H9 (cell line): Measurements from ENCODE around the gene GALC. TPM values are rescaled to one million over a fixed set of nuclear protein-coding genes. Genes with fewer than 3 reads are reported as not detected.
A peak's percentile ranks its signal among the peaks of the same experiment; 100 is the strongest.

Source experiments
- DNase-seq: peaks from one replicate; pipeline ENCODE4 v3.0.0-alpha.2; 2017
- H2AFZ ChIP-seq: one replicate; pipeline ENCODE4 v1.6.1; 2013; ENCODE audit warnings: mild to moderate bottlenecking, low read length, control low read depth, moderate library complexity
- H2AK5ac ChIP-seq: 2 replicates; pipeline ENCODE4 v1.6.1; 2013; ENCODE audit warnings: low read length, control low read depth, mixed read lengths; ENCODE audit not compliant: insufficient read length
- H2BK120ac ChIP-seq: one replicate; pipeline ENCODE4 v1.6.1; 2013; ENCODE audit warnings: low read depth, mild to moderate bottlenecking, low read length, control low read depth, inconsistent platforms; ENCODE audit not compliant: poor library complexity, severe bottlenecking
- H2BK12ac ChIP-seq: 2 replicates; pipeline ENCODE4 v1.6.1; 2013; ENCODE audit warnings: low read length, control low read depth, mixed read lengths, low read depth; ENCODE audit not compliant: insufficient read length
- H2BK15ac ChIP-seq: 2 replicates; pipeline ENCODE4 v1.6.1; 2013; ENCODE audit warnings: low read depth, low read length, control low read depth
- H2BK20ac ChIP-seq: one replicate; pipeline ENCODE4 v1.6.1; 2013; ENCODE audit warnings: low read depth, mild to moderate bottlenecking, low read length, control low read depth, inconsistent platforms; ENCODE audit not compliant: poor library complexity, severe bottlenecking
- H2BK5ac ChIP-seq: 2 replicates; pipeline ENCODE4 v1.6.1; 2013; ENCODE audit warnings: low read length, control low read depth, mixed read lengths; ENCODE audit not compliant: insufficient read length
- H3K14ac ChIP-seq: 2 replicates; pipeline ENCODE4 v1.6.1; 2013; ENCODE audit warnings: low read length, control low read depth; ENCODE audit not compliant: insufficient read depth
- H3K18ac ChIP-seq: 2 replicates; pipeline ENCODE4 v1.6.1; 2013; ENCODE audit warnings: low read depth, mild to moderate bottlenecking, mixed read lengths, low read length, control low read depth; ENCODE audit not compliant: insufficient read length
- H3K23ac ChIP-seq: 2 replicates; pipeline ENCODE4 v1.6.1; 2013; ENCODE audit warnings: low read length, control low read depth, mixed read lengths, low read depth; ENCODE audit not compliant: insufficient read length
- H3K23me2 ChIP-seq: 2 replicates; pipeline ENCODE4 v1.6.1; 2013; ENCODE audit warnings: low read depth, mild to moderate bottlenecking, mixed read lengths, low read length, control low read depth; ENCODE audit not compliant: insufficient read length, poor library complexity, severe bottlenecking
- H3K27ac ChIP-seq: 2 replicates; pipeline ENCODE4 v1.5.1; 2013; ENCODE audit warnings: low read length, control low read depth, mixed read lengths, low read depth; ENCODE audit not compliant: insufficient read length
- H3K27me3 ChIP-seq: 2 replicates; pipeline ENCODE4 v1.6.1; 2013; ENCODE audit warnings: low read length, control low read depth, inconsistent platforms; ENCODE audit not compliant: insufficient read depth
- H3K4ac ChIP-seq: 2 replicates; pipeline ENCODE4 v1.6.1; 2013; ENCODE audit warnings: low read depth, mild to moderate bottlenecking, control low read depth, inconsistent platforms, low read length, moderate library complexity
- H3K4me1 ChIP-seq: 2 replicates; pipeline ENCODE4 v1.6.1; 2013; ENCODE audit warnings: low read length, control low read depth, inconsistent platforms; ENCODE audit not compliant: insufficient read depth
- H3K4me2 ChIP-seq: 2 replicates; pipeline ENCODE4 v1.6.1; 2013; ENCODE audit warnings: low read length, control low read depth, mixed read lengths; ENCODE audit not compliant: insufficient read length, insufficient read depth
- H3K56ac ChIP-seq: 2 replicates; pipeline ENCODE4 v1.6.1; 2013; ENCODE audit warnings: low read depth, mild to moderate bottlenecking, mixed read lengths, low read length, control low read depth; ENCODE audit not compliant: insufficient read length
- H3K79me1 ChIP-seq: 2 replicates; pipeline ENCODE4 v1.6.1; 2013; ENCODE audit warnings: low read depth, mild to moderate bottlenecking, moderate library complexity, low read length, control low read depth, inconsistent platforms; ENCODE audit not compliant: insufficient read depth, poor library complexity, severe bottlenecking
- H3K79me2 ChIP-seq: 2 replicates; pipeline ENCODE4 v1.6.1; 2013; ENCODE audit warnings: low read length, control low read depth, inconsistent platforms; ENCODE audit not compliant: insufficient read depth
- H3K9ac ChIP-seq: 2 replicates; pipeline ENCODE4 v1.6.1; 2013; ENCODE audit warnings: low read length, control low read depth, mixed read lengths; ENCODE audit not compliant: insufficient read length; ENCODE audit errors: extremely low read depth
- H3K9me3 ChIP-seq: one replicate; pipeline ENCODE4 v1.6.1; 2013; ENCODE audit warnings: low read depth, low read length, inconsistent platforms; ENCODE audit not compliant: control insufficient read depth
- H3T11ph ChIP-seq: one replicate; pipeline ENCODE4 v1.6.1; 2013; ENCODE audit warnings: mild to moderate bottlenecking, low read length, control low read depth, inconsistent platforms
- H4K20me1 ChIP-seq: one replicate; pipeline ENCODE4 v1.6.1; 2013; ENCODE audit not compliant: control insufficient read depth, insufficient read length, insufficient read depth
- H4K5ac ChIP-seq: 2 replicates; pipeline ENCODE4 v1.6.1; 2013; ENCODE audit warnings: low read depth, mild to moderate bottlenecking, mixed read lengths, low read length, control low read depth; ENCODE audit not compliant: insufficient read length
- H4K8ac ChIP-seq: replicated peaks from 2 replicates; pipeline ENCODE4 v1.6.1; 2013; ENCODE audit warnings: low read length, control low read depth, mixed read lengths, low read depth; ENCODE audit not compliant: insufficient read length
- H4K91ac ChIP-seq: 2 replicates; pipeline ENCODE4 v1.6.1; 2013; ENCODE audit warnings: low read depth, mild to moderate bottlenecking, moderate library complexity, mixed read lengths, low read length, control low read depth; ENCODE audit not compliant: insufficient read length
- H3K27ac Mint-ChIP-seq, 3 experiments: 2 replicates in 2 of 3; 3 replicates in 1 of 3; pipeline ENCODE4 v1.8.0; 2020 to 2021; ENCODE audit warnings: mixed read lengths in 3 of 3, mild to moderate bottlenecking in 1 of 3, moderate library complexity in 1 of 3
- H3K27me3 Mint-ChIP-seq: 2 replicates; pipeline ENCODE4 v1.8.0; 2021; ENCODE audit warnings: low read depth, mild to moderate bottlenecking, moderate library complexity, mixed read lengths
- H3K36me3 Mint-ChIP-seq, 3 experiments: 2 replicates in 2 of 3; 3 replicates in 1 of 3; pipeline ENCODE4 v1.8.0; 2020 to 2021; ENCODE audit warnings: low read depth in 3 of 3, mixed read lengths in 3 of 3; ENCODE audit not compliant: insufficient read depth in 1 of 3
- H3K4me1 Mint-ChIP-seq, 2 experiments: 2 replicates each; pipeline ENCODE4 v1.8.0; 2020; ENCODE audit warnings: mixed read lengths in 2 of 2
- H3K4me3 Mint-ChIP-seq, 2 experiments: 2 replicates in 1 of 2; 3 replicates in 1 of 2; pipeline ENCODE4 v1.8.0; 2020 to 2021; ENCODE audit warnings: mild to moderate bottlenecking in 2 of 2, mixed read lengths in 2 of 2, moderate library complexity in 1 of 2
- H3K9me3 Mint-ChIP-seq, 2 experiments: 2 replicates in 1 of 2; 3 replicates in 1 of 2; pipeline ENCODE4 v1.8.0; 2020; ENCODE audit warnings: mild to moderate bottlenecking in 2 of 2, mixed read lengths in 2 of 2, moderate library complexity in 1 of 2
- CTCF ChIP-seq: fragments of 200-600 bp; sonication (generic); conservative IDR thresholded peaks from 3 replicates; pipeline ENCODE4 v1.8.0; 2021; ENCODE audit warnings: antibody characterized with exemption, mild to moderate bottlenecking
- WGBS: extraction: QIAGEN DNeasy Blood & Tissue Kit; methylation state at CpG from one replicate; pipeline ENCODE4 v1.1.7; 2013; ENCODE audit warnings: missing lambda C conversion rate, low lambda C conversion rate, mixed read lengths; ENCODE audit not compliant: insufficient read length; ENCODE audit errors: extremely low coverage; 5-methylcytosine and 5-hydroxymethylcytosine counted together
- total RNA-seq: library from RNA; stranded (reverse); gene quantifications from 2 replicates; pipeline ENCODE4 v1.2.1, GENCODE V29; 2021

The GALC gene
- total RNA-seq, 1 experiment from 2014 or later = 12.4 TPM

GRCh38 chr14:88002421-88003075 is 9.6 kb upstream of the GALC start:
- Histone ChIP-seq H3K18ac (no peak overlapping the region), H3K56ac (no peak overlapping the region), H2BK15ac (no peak overlapping the region), H2AK5ac (no peak overlapping the region), H2BK5ac (no peak overlapping the region), H2BK12ac (no peak overlapping the region), H4K91ac (no peak overlapping the region), H4K20me1 (no peaks in the 10 kb centered on the region), H3T11ph (no peak overlapping the region), H4K8ac (no peak overlapping the region), H2BK20ac (no peak overlapping the region), H4K5ac (no peak overlapping the region), H3K4me1 (no peaks in the 10 kb centered on the region), H3K79me1 (no peaks in the 10 kb centered on the region), H3K23me2 (no peaks in the 10 kb centered on the region), H3K23ac (no peak overlapping the region), H3K9ac (no peak overlapping the region), H3K9me3 (no peaks in the 10 kb centered on the region), H3K4ac (no peak overlapping the region), H3K27me3 (no peaks in the 10 kb centered on the region), H2BK120ac (no peak overlapping the region), H3K27ac (no peak overlapping the region), H2AFZ (no peak overlapping the region), H3K79me2 (no peaks in the 10 kb centered on the region), H3K4me2 (no peak overlapping the region), H3K14ac (no peak overlapping the region)
- Mint-ChIP-seq H3K27me3 (peaks cover 2% of the 10 kb centered on the region; the same call in 1 of the 2 replicates), H3K27ac (peak overlapping the region in 1 of 3 experiments; percentile 94; a peak in 1 of 7 replicates), H3K4me1 (no peaks in the 10 kb centered on the region), H3K4me3 (no peak overlapping the region), H3K9me3 (no peaks in the 10 kb centered on the region), H3K36me3 (no peaks in the 10 kb centered on the region)
- DNase-seq = no peak
- WGBS = no CpG with 5 or more reads among the region's 4 CpGs
- no peak for TF ChIP-seq CTCF
